GM21619 (cell line): ENCODE measurements around the gene IL4I1.

Experiments
- ATAC-seq: cut with Tn5 transposase; IDR thresholded peaks from one replicate; pipeline ENCODE4 v1.9.1; 2021; ENCODE audit not compliant: unreplicated experiment

The IL4I1 gene

GRCh38 chr19:49879243-49879963 is 17.3 kb downstream of the IL4I1 start:
- ATAC-seq: no peak

- no peak for ATAC-seq
Observed at GRCh38 chr19:49878744-49879070, 18.0 kb downstream of the IL4I1 start.

- peak; percentile 36 for ATAC-seq
Observed at GRCh38 chr19:49877879-49878743, 18.6 kb downstream of the IL4I1 start.

- ATAC-seq: peak; percentile 58
Observed at GRCh38 chr19:49877020-49877878, 19.4 kb downstream of the IL4I1 start, which contains the start of the genes AKT1S1 and TBC1D17. AKT1S1 (minus strand) TSS chr19:49877355; CDS start chr19:49873295, 4,060 bp downstream. TBC1D17 (plus strand) TSS chr19:49877702; CDS start chr19:49877724, 22 bp downstream.

- ATAC-seq: peak; percentile 38
Observed at GRCh38 chr19:49876422-49877019, 20.2 kb downstream of the IL4I1 start.

- no peak for ATAC-seq
Observed at GRCh38 chr19:49875857-49876421, 20.7 kb downstream of the IL4I1 start.

GRCh38 chr19:49875177-49875576 is 21.5 kb downstream of the IL4I1 start:
- no peak for ATAC-seq

GRCh38 chr19:49874503-49875157 is 22.1 kb downstream of the IL4I1 start:
- ATAC-seq: no peak

- ATAC-seq: no peak
Observed at GRCh38 chr19:49873834-49874233, 22.9 kb downstream of the IL4I1 start.

GRCh38 chr19:49873129-49873521 is 23.6 kb downstream of the IL4I1 start:
- ATAC-seq: no peak

- no peak for ATAC-seq
Observed at GRCh38 chr19:49872245-49873128, 24.2 kb downstream of the IL4I1 start.

GRCh38 chr19:49871349-49871985 is 25.2 kb downstream of the IL4I1 start:
- no peak for ATAC-seq

GRCh38 chr19:49870309-49870901 is 26.3 kb downstream of the IL4I1 start:
- ATAC-seq: no peak

- ATAC-seq: peak; percentile 66
Observed at GRCh38 chr19:49869484-49870308, 27.0 kb downstream of the IL4I1 start.

- ATAC-seq: no peak
Observed at GRCh38 chr19:49869009-49869483, 27.6 kb downstream of the IL4I1 start.

- peak; percentile 33 for ATAC-seq
Observed at GRCh38 chr19:49866933-49867782, 29.5 kb downstream of the IL4I1 start, which contains the start of gene PNKP. PNKP (minus strand) TSS chr19:49867576; CDS start chr19:49867204, 372 bp downstream.
